GM12874 (cell line): ENCODE measurements around the gene L3HYPDH.
A peak's percentile ranks its signal among the peaks of the same experiment; 100 is the strongest.

ENCODE experiments used
- TF ChIP-seq, protein P1 (sequence below): IDR thresholded peaks from 2 replicates; pipeline ENCODE4 v1.5.1; 2011; ENCODE audit warnings: low read depth, mild to moderate bottlenecking, control low read depth, low read length, moderate library complexity; ENCODE audit not compliant: insufficient read depth

Gene L3HYPDH

DNA sequence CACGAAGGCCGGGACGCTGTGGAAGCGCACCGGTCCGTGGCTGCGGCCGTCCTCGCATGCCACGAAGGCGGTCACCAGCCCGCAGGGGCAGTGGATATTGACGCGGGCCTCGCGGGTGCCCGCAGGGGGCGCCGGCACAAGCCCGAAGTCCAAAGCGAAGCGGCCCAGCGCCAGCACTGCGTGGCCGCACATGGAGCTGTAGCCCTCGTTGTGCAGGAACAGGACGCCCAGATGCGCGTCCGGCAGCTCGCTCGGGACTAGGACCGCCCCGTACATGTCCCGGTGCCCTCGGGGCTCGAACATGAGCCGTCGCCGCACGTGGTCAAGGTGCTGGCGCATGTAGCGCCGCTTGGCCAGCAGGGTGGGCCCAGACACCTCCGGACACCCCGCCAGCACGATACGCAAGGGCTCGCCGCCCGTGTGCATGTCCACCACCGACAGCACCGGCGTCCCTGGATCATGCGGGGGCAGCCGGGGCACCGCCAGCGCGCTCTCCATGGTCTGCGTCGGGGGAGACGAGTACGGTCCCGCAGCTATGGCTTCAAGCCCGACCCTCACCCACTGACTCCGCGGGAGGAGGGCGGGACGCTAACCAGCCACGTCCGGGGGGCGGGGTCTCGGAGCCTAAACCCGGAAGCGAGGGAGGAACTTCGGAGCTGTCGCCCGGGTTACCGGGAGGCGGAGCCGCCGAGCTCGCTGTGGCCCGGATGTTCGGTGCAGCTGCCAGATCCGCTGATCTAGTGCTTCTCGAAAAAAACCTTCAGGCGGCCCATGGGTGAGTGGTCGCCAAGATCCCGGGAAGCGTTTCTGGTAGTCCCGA lies at the start of gene L3HYPDH, which contains the start of gene JKAMP:
TSS of gene L3HYPDH (minus strand) at position 590 of the 820 bp plus-strand sequence. CDS start at position 498, 92 bp downstream.
TSS of gene JKAMP (plus strand) at position 699 of the 820 bp plus-strand sequence. CDS start at position 772, 73 bp downstream.
- TF ChIP-seq, protein P1, sequence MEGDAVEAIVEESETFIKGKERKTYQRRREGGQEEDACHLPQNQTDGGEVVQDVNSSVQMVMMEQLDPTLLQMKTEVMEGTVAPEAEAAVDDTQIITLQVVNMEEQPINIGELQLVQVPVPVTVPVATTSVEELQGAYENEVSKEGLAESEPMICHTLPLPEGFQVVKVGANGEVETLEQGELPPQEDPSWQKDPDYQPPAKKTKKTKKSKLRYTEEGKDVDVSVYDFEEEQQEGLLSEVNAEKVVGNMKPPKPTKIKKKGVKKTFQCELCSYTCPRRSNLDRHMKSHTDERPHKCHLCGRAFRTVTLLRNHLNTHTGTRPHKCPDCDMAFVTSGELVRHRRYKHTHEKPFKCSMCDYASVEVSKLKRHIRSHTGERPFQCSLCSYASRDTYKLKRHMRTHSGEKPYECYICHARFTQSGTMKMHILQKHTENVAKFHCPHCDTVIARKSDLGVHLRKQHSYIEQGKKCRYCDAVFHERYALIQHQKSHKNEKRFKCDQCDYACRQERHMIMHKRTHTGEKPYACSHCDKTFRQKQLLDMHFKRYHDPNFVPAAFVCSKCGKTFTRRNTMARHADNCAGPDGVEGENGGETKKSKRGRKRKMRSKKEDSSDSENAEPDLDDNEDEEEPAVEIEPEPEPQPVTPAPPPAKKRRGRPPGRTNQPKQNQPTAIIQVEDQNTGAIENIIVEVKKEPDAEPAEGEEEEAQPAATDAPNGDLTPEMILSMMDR: peak; percentile 55

- TF ChIP-seq, protein P1: no peak
These were observed 48.2 kb upstream of the L3HYPDH start for GRCh38 chr14:59532419-59532818.

- TF ChIP-seq, protein P1: no peak
These were observed 46.1 kb upstream of the L3HYPDH start for GRCh38 chr14:59530349-59530748.

- TF ChIP-seq, protein P1: no peak
These were observed 45.0 kb upstream of the L3HYPDH start for GRCh38 chr14:59529189-59529588.

DNA sequence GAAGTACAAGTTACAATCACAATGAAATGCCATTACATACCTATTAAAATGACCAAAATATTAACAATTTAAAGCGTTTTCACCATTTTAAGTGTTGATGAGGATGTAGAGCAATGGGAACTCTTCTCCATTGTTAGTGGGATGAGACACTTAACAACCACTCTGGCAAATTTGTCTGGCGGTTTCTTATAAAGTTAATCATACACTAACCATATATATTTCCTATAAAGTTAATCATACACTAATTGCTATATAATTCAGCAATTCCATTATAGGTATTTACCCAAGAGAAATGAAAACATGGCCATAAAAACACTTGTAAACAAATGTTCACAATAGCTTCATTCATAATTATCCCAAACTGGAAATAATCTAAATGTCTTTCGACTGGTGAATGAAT lies 36.0 kb upstream of the L3HYPDH start:
- TF ChIP-seq, protein P1: no peak

DNA sequence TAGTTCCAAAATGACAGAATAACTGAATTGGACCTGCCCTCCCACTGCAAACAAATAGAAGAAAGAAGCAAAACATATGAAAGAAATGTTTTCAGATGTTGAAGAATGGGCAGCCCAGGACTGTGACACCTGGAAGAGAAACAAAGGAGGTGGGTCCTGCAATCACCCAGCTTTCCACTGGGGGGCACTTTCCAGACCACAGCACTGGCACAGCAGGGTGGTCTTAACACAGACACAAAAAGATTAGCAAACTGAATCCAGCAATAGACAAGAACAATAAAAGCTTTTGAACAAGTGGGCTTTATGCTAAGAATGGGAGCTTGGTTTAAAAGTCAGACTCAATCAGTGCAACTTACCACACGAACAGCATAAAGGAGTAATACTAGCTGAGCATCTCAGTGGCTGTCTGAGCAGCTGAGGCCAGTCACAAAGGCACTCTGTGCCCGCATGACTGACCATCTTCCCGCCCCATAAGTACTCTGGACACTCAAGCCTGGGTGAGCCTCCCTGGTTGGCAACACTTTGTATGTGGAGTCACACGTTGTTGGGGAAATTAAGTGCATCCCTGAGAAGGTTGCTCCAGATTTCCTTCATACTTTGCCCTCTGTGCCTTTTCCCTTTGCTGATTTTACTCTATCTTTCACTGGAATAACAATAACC lies 27.8 kb upstream of the L3HYPDH start:
- TF ChIP-seq, protein P1: peak; percentile 58; the same call in 1 of the 2 replicates

DNA sequence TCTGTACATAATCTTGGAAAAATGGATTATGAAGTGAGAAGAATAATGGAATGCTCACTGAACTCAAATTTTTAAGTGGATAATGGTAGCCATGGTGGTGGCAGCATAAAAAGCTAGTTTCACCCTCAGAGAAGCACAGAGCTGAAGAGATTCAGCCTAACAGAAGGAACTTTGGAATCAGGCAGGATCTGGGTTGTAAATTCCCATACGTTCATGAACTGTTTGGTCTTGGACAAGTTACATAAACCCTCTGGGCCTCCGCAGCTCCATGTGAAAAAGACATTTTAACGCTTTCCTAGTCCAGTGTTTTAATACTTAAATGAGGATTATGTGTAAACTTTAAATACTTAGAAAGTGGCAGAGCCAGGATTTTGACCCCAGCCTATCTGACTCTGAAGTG lies 26.8 kb upstream of the L3HYPDH start:
- TF ChIP-seq, protein P1: no peak
